IMR-90 (cell line): ENCODE results near the gene FGD3. TPM values are rescaled to one million over a fixed set of nuclear protein-coding genes. Genes with fewer than 3 reads are reported as not detected.

Experiments used
- ATAC-seq: fragments of 200-7000 bp; cut with Tn5 transposase; 2 replicates; pipeline ENCODE4 v1.9.1; 2020; ENCODE audit warnings: low read depth, mild to moderate bottlenecking, moderate library complexity
- BruUV-seq: library from RNA; stranded (reverse); fragments of 400-500 nt; replicated peaks from 2 replicates; lab custom pipeline; 2021; lab: Mats Ljungman, UMichigan
- CTCF ChIA-PET: fragments of 300-600 bp; formaldehyde crosslinking; extraction: SDS; loops from one replicate; lab custom pipeline; 2021; ENCODE audit warnings: antibody characterized with exemption; lab: Yijun Ruan, JAX
- POLR2A ChIA-PET: fragments of 300-600 bp; sonication (Branson Sonifier 250); formaldehyde crosslinking; loops from one replicate; lab custom pipeline; 2022; ENCODE audit warnings: antibody characterized with exemption; ENCODE audit not compliant: unreplicated experiment; lab: Charles Lee
- DNase-seq: peaks from one replicate; pipeline ENCODE4 v3.0.0; 2013
- H2AFZ ChIP-seq: replicated peaks from 2 replicates; pipeline ENCODE3; 2013; ENCODE audit warnings: low read length, mild to moderate bottlenecking; ENCODE audit not compliant: poor library complexity
- H2AK5ac ChIP-seq: 2 replicates; pipeline ENCODE4 v1.6.1; 2013; ENCODE audit warnings: low read depth, low read length, inconsistent platforms
- H2AK9ac ChIP-seq: replicated peaks from 2 replicates; pipeline ENCODE3; 2013; ENCODE audit warnings: mild to moderate bottlenecking, low read depth, low read length, moderate library complexity; ENCODE audit not compliant: poor library complexity
- H2BK120ac ChIP-seq: 2 replicates; pipeline ENCODE4 v1.6.1; 2013; ENCODE audit warnings: low read depth, low read length, inconsistent platforms
- H2BK15ac ChIP-seq: 3 replicates; pipeline ENCODE4 v1.6.1; 2013; ENCODE audit warnings: low read depth, low read length, inconsistent platforms
- H2BK20ac ChIP-seq: 2 replicates; pipeline ENCODE4 v1.6.1; 2013; ENCODE audit warnings: low read depth, mild to moderate bottlenecking, inconsistent platforms, low read length, moderate library complexity
- H2BK5ac ChIP-seq: 2 replicates; pipeline ENCODE4 v1.6.1; 2013; ENCODE audit warnings: mild to moderate bottlenecking, low read depth, low read length, inconsistent platforms; ENCODE audit not compliant: poor library complexity, severe bottlenecking
- H3K14ac ChIP-seq: replicated peaks from 2 replicates; pipeline ENCODE4 v1.6.1; 2013; ENCODE audit warnings: low read depth, low read length, inconsistent platforms
- H3K18ac ChIP-seq: 2 replicates; pipeline ENCODE4 v1.6.1; 2013; ENCODE audit warnings: low read depth, low read length, control low read depth
- H3K23ac ChIP-seq: 2 replicates; pipeline ENCODE4 v1.6.1; 2013; ENCODE audit warnings: low read depth, low read length, inconsistent platforms
- H3K27ac ChIP-seq: 2 replicates; pipeline ENCODE4 v1.5.1; 2013; ENCODE audit warnings: mild to moderate bottlenecking, control low read depth, low read length; ENCODE audit not compliant: insufficient read depth
- H3K27me3 ChIP-seq: 2 replicates; pipeline ENCODE4 v1.6.1; 2013; ENCODE audit warnings: low read length; ENCODE audit not compliant: control insufficient read depth, insufficient read depth
- H3K36me3 ChIP-seq: 2 replicates; pipeline ENCODE4 v1.6.1; 2013; ENCODE audit warnings: low read length, mixed read lengths; ENCODE audit not compliant: control insufficient read depth, insufficient read depth
- H3K4ac ChIP-seq: 2 replicates; pipeline ENCODE4 v1.6.1; 2013; ENCODE audit warnings: low read depth, low read length, inconsistent platforms
- H3K4me1 ChIP-seq: 2 replicates; pipeline ENCODE4 v1.6.1; 2013; ENCODE audit warnings: low read length, mixed read lengths; ENCODE audit not compliant: control insufficient read depth, insufficient read depth
- H3K4me2 ChIP-seq: 2 replicates; pipeline ENCODE4 v1.6.1; 2013; ENCODE audit warnings: low read depth, mild to moderate bottlenecking, control low read depth, low read length, moderate library complexity
- H3K4me3 ChIP-seq: 2 replicates; pipeline ENCODE4 v1.5.1; 2013; ENCODE audit warnings: low read depth, mild to moderate bottlenecking, control low read depth, low read length, moderate library complexity; ENCODE audit not compliant: insufficient read depth
- H3K56ac ChIP-seq: 2 replicates; pipeline ENCODE4 v1.6.1; 2013; ENCODE audit warnings: low read length, inconsistent platforms; ENCODE audit not compliant: insufficient read depth; ENCODE audit errors: extremely low read depth
- H3K79me1 ChIP-seq, 2 experiments: 2 replicates each; pipeline ENCODE4 v1.6.1; 2013; ENCODE audit warnings: low read length in 2 of 2, inconsistent platforms in 1 of 2, low read depth in 1 of 2
- H3K9ac ChIP-seq: 2 replicates; pipeline ENCODE4 v1.6.1; 2013; ENCODE audit warnings: low read depth, low read length, control low read depth
- H3K9me1 ChIP-seq: 2 replicates; pipeline ENCODE4 v1.6.1; 2013; ENCODE audit warnings: low read length, inconsistent platforms; ENCODE audit not compliant: insufficient read depth
- H3K9me3 ChIP-seq: 2 replicates; pipeline ENCODE4 v1.6.1; 2013; ENCODE audit warnings: low read length; ENCODE audit not compliant: control insufficient read depth, insufficient read depth
- H4K20me1 ChIP-seq: 2 replicates; pipeline ENCODE4 v1.6.1; 2013; ENCODE audit warnings: low read length, inconsistent platforms; ENCODE audit not compliant: insufficient read depth
- H4K5ac ChIP-seq: 2 replicates; pipeline ENCODE4 v1.6.1; 2013; ENCODE audit warnings: mild to moderate bottlenecking, low read depth, low read length, control low read depth
- H4K8ac ChIP-seq, 2 experiments: 2 replicates each; pipeline ENCODE4 v1.6.1; 2013; ENCODE audit warnings: low read depth in 2 of 2, low read length in 2 of 2, control low read depth in 1 of 2, inconsistent platforms in 1 of 2
- H4K91ac ChIP-seq: 2 replicates; pipeline ENCODE4 v1.6.1; 2013; ENCODE audit warnings: low read depth, low read length, inconsistent platforms; ENCODE audit not compliant: insufficient read depth
- CHD1 ChIP-seq: IDR thresholded peaks from 2 replicates; pipeline ENCODE4 v1.6.1; 2012; ENCODE audit warnings: low read depth, low read length, improper control_type of control experiment
- USF2 ChIP-seq: fragments of 150-350 bp; IDR thresholded peaks from 2 replicates; pipeline ENCODE4 v1.6.1; 2017; ENCODE audit warnings: mild to moderate bottlenecking, antibody characterized with exemption, low read length, low read depth
- WGBS, 2 experiments: methylation state at CpG; one replicate each; pipeline versions ENCODE4 v1.1.5 to v1.1.7; 2013; ENCODE audit warnings: missing lambda C conversion rate in 2 of 2; ENCODE audit not compliant: insufficient read length in 1 of 2; ENCODE audit errors: extremely low coverage in 2 of 2; 5-methylcytosine and 5-hydroxymethylcytosine counted together
- dilution Hi-C: fragments of 300-500 bp; cut with HindIII; formaldehyde crosslinking; loops from one replicate; pipeline ENCODE4 v1.14.3; 2018; ENCODE audit warnings: low sequenced_read_pairs; ENCODE audit not compliant: unreplicated experiment
- in situ Hi-C: fragments of 300-500 bp; cut with MboI; formaldehyde crosslinking; loops from 3 replicates; pipeline ENCODE4 v1.14.3; 2019; ENCODE audit warnings: low sequenced_read_pairs, inconsistent platforms, mixed read lengths
- intact Hi-C: fragments of 100-400 bp; cut with micrococcal nuclease; formaldehyde crosslinking; loops from 2 replicates; pipeline ENCODE4 v1.10.0; 2022
- polyA plus RNA-seq, 3 experiments: library from polyadenylated mRNA; depleted of rRNA; stranded (reverse); fragments of >200 nt; gene quantifications; 2 replicates each; pipeline ENCODE4 v1.2.3, GENCODE V29; 2012; ENCODE audit warnings: low replicate concordance in 1 of 3
- total RNA-seq: library from RNA; depleted of rRNA; stranded (reverse); fragments of >200 nt; gene quantifications from 2 replicates; pipeline ENCODE4 v1.2.3, GENCODE V29; 2012

Gene FGD3
- total and polyA plus RNA-seq, 2 of the 4 experiments (the other 2 are of a cell fraction), result not detected

- BruUV-seq, result no TSS peak
- no CpG with 5 or more reads among the region's 1 CpG for WGBS, 2 experiments
- Histone ChIP-seq H4K20me1 (no peaks in the 10 kb centered on the region), H3K23ac (no peak overlapping the region), H3K18ac (no peak overlapping the region), H3K4me1 (no peaks in the 10 kb centered on the region), H3K56ac (no peak overlapping the region), H2BK15ac (no peak overlapping the region), H3K9me3 (no peaks in the 10 kb centered on the region), H3K36me3 (no peaks in the 10 kb centered on the region), H2BK20ac (no peak overlapping the region), H3K9me1 (no peaks in the 10 kb centered on the region), H3K4ac (no peak overlapping the region), H3K4me2 (no peak overlapping the region), H4K8ac (no peak overlapping the region), H4K91ac (no peak overlapping the region), H2AFZ (no peak overlapping the region), H2BK5ac (no peak overlapping the region), H3K14ac (no peak overlapping the region), H3K79me1 (no peaks in the 10 kb centered on the region), H3K27me3 (peaks cover 1% of the 10 kb centered on the region), H2AK9ac (no peak overlapping the region), H3K9ac (no peak overlapping the region), H3K4me3 (no peak overlapping the region), H2AK5ac (no peak overlapping the region), H3K27ac (no peak overlapping the region), H2BK120ac (no peak overlapping the region), H4K5ac (no peak overlapping the region)
- POLR2A ChIA-PET, result no interaction called here
- intact Hi-C loops, result no loop called here
- dilution Hi-C loops, result no loop called here
- no peak for TF ChIP-seq CHD1
- TF ChIP-seq USF2, result peak; percentile 59
- ATAC-seq (no peak), DNase-seq (no peak)
- in situ Hi-C loops, result no loop called here
- CTCF ChIA-PET, result no interaction called here
Observed at GRCh38 chr9:92934321-92934720, 13.0 kb upstream of the FGD3 start.
